GM12864 (cell line): ENCODE results near the gene PCLO.
A peak's percentile ranks its signal among the peaks of the same experiment; 100 is the strongest.

Experiments used
- DNase-seq: peaks from one replicate; pipeline ENCODE4 v3.0.0-alpha.2; 2011; ENCODE audit warnings: low read depth
- H3K4me3 ChIP-seq: 2 replicates; pipeline ENCODE4 v1.5.1; 2011; ENCODE audit warnings: mild to moderate bottlenecking, low read depth, low read length, control low read depth
- TF ChIP-seq, protein P1 (sequence below): IDR thresholded peaks from 2 replicates; pipeline ENCODE4 v1.5.1; 2011; ENCODE audit warnings: low read depth, mild to moderate bottlenecking, moderate library complexity, low read length, control low read depth, inconsistent platforms; ENCODE audit errors: missing control alignments

PCLO gene

DNA sequence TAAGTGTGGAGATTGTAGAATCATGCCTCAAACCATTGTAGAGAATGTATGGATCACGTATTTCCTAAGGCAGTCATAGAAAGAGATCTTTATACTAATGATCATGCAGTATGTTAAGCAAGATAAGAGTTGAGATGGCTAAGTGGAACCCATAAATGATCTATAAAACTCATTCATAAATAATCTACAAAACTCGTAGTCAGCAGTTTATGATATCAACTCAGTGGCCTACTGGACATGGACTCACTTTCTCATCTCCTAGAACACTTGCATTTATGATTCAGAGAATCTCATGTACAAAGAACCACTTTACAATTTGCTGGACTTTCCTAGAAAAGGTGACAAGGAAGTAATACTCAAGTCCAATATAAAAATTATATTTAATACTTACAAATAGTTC is 339.6 kb downstream of the PCLO start:
- no peak overlapping the region for H3K4me3 ChIP-seq
- DNase-seq, result no peak
- TF ChIP-seq, protein P1, sequence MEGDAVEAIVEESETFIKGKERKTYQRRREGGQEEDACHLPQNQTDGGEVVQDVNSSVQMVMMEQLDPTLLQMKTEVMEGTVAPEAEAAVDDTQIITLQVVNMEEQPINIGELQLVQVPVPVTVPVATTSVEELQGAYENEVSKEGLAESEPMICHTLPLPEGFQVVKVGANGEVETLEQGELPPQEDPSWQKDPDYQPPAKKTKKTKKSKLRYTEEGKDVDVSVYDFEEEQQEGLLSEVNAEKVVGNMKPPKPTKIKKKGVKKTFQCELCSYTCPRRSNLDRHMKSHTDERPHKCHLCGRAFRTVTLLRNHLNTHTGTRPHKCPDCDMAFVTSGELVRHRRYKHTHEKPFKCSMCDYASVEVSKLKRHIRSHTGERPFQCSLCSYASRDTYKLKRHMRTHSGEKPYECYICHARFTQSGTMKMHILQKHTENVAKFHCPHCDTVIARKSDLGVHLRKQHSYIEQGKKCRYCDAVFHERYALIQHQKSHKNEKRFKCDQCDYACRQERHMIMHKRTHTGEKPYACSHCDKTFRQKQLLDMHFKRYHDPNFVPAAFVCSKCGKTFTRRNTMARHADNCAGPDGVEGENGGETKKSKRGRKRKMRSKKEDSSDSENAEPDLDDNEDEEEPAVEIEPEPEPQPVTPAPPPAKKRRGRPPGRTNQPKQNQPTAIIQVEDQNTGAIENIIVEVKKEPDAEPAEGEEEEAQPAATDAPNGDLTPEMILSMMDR, result no peak

DNA sequence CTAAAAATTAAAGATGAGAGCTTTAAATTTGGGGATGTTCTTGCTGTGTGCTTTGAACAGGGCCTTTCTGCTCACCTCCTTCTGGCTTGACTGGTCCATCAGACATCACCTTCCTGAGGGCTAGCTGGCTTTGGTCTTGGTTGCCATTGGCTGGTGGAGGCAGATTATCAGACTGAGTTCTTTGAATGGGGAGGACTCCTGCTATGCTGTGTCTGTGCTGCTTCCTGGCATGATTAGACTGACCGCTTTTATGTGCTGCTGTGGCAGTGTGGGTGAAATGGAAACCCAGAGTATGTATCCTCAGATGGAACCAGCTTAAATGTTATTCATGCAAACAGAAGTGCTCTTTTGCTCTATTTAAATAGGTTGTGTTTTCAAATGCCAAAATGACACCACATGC is 341.6 kb downstream of the PCLO start:
- TF ChIP-seq, protein P1, result no peak
- DNase-seq, result no peak
- H3K4me3 ChIP-seq, result no peak overlapping the region

DNA sequence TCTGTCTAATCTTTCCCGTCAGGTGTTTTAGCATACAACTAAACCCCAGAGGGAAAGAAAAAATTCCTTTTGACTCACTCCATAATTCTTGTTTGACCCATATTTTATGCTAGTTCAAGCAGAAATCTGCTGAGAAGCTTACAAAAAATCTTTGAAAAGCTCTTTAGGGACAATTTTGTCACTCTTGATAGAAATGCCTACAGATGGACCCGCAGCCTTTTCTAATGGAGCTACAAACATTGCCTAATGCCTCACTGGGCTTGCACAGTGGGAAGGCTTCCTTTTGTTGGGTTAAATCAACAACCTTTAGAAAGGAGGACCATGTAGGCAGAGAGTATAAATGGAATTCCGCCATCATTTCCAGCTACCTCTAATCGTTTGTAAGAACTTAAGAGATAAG is 344.5 kb downstream of the PCLO start:
- TF ChIP-seq, protein P1, result no peak
- DNase-seq, result no peak
- H3K4me3 ChIP-seq, result no peak overlapping the region

DNA sequence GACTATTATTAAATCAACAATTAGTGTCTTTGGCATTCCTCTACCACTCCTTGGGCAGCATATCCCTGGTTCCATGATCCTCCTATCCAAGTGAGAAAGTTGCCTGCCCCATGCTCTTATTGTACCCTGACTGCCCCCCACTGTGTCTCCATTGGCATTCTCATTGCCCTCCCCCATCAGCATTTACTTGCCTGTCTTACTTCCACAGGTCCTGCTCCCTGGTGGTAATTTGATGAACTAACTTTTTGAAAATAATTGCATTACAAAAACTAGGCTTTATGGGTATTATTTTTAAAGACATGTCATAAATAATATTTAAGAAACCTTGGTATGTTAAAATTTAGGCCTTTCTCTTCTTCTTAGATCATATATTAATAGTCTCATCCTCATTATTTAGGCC is 346.4 kb downstream of the PCLO start:
- TF ChIP-seq, protein P1, result no peak
- H3K4me3 ChIP-seq, result no peak overlapping the region
- no peak for DNase-seq

DNA sequence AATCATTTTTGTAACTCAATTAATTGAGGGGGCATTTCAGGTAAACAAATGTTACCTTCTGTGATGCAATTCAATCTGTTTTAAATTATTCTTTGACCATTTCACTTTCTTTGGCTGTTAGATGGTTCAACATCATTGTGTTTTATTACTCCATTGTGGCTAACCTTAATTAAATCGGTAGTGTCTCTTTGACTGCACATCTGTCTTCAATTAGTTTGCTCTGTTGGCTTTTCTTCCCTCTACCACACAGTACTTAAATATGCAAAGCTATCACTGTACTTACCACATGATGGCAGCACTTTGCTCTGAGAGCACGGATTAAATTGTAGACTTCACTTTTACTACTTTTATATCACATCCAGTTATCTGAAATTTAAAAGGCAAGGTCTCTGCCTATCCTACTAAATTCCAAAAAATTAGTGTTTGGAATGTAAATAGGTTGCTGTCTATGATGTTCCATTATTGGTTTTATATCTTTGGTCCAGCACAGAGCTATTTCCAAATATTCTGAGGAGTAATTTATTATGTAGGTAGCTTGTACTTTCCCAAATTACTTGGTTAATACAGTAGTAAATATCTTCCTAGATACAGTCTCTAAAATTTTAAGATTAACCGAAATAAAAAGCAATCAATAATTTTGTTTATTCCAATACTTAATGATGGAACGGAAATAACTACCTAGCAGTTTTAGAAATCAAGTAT is 352.0 kb downstream of the PCLO start:
- no peak for DNase-seq
- H3K4me3 ChIP-seq, result no peak overlapping the region

DNA sequence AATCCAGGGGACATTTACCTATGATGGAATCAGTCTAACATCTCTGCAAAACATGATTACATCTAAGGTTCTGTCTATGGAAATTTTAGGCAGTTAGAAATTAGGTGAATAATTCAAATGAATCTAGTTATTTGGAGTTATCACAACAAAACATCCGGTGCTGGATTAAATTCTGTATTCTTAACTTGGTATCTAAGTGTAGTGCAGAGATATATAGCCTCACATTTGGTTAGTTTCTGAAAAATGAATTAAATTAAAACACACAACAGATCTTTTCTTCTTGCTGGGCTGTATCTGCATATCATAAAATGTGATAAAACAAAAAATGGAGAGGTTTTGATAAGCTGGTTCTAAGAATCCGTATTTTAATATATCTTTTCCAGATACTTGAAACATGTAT is 354.1 kb downstream of the PCLO start:
- no peak overlapping the region for H3K4me3 ChIP-seq
- TF ChIP-seq, protein P1, result no peak
- DNase-seq, result no peak

More for the DNA sequence above, 352.0 kb downstream of the PCLO start:
- TF ChIP-seq, protein P1, result peak; percentile 65

DNA sequence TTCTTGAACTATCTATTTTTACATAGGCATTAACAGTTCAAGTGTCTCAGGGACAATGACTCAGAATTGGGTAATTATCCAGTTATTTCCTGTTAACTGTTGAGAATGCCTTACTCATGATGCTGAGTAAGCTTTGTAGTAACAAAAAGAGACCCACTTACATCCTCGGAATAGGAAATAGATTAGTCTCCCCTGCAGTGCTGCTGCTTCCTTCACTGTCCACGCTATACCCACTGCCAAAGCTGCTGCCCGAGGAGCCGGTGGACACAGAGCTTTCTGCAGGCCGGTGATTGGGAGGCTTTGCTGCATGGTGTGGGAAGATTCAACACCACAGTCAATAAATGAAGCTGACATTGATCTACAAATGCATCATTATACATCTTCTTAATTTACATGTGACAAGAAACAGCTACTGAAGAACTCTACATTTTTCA is 357.1 kb downstream of the PCLO start:
- H3K4me3 ChIP-seq, result no peak overlapping the region
- no peak for DNase-seq
- TF ChIP-seq, protein P1, result no peak
